ENCODE data around the gene UFSP2.
A peak's percentile ranks its signal among the peaks of the same experiment; 100 is the strongest.

Gene UFSP2

DNA sequence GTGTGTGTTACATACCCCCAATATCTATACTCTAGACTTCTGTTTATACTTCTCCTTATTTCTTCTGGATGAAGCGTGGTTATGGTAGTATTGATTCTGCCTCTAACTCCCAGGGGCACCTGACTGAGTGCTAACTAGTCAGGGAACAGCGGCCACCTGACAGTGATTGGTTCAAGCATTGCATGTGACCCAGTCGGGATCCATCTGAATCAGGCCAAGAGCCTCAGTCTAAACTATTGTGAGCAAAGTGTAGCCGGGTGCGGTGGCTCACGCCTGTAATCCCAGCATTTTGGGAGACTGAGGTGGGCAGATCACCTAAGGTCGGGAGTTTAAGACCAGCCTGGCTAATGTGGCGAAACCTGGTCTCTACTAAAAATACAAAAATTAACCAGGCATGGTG lies 35.8 kb upstream of the UFSP2 start:
- H3K36me3 Mint-ChIP-seq = no peaks in the 10 kb centered on the region
- no peaks in the 10 kb centered on the region for H3K9me3 Mint-ChIP-seq
- ATAC-seq (replicated peaks) (no peak), DNase-seq (no peak)
- H3K4me1 Mint-ChIP-seq = no peaks in the 10 kb centered on the region
- H3K27me3 Mint-ChIP-seq = peaks cover 9 to 37% of the 10 kb centered on the region in 2 donors
- H3K4me3 Mint-ChIP-seq = no peak overlapping the region
- no peak overlapping the region for H3K27ac Mint-ChIP-seq

DNA sequence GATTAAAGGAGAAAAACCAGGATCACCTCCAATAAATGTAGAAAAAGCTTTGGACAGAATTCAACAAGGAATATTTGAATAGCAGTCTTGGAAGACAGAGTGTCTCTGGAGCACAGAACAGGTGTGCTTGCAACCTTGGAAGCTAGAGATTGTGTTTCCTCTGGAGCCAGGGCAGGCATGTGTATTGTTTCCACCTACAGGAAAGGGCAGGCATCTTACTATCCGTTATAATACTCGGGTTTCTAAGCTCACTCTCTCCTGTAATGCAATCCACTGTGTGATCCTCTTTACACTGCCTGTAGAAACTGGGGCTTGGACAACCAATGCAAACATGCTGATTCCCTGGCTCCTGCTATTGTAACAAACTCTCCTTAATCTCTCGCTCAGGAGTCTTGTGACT lies 31.4 kb upstream of the UFSP2 start:
- no peak for DNase-seq
- peaks cover 15 to 46% of the 10 kb centered on the region in 2 donors for H3K27me3 Mint-ChIP-seq
- ATAC-seq (replicated peaks) = no peak
- H3K36me3 Mint-ChIP-seq = no peaks in the 10 kb centered on the region
- no peaks in the 10 kb centered on the region for H3K9me3 Mint-ChIP-seq
- H3K4me3 Mint-ChIP-seq = no peak overlapping the region
- no peaks in the 10 kb centered on the region for H3K4me1 Mint-ChIP-seq
- H3K27ac Mint-ChIP-seq = no peak overlapping the region

GRCh38 chr4:185456131-185456530 lies 30.4 kb upstream of the UFSP2 start:
- H3K9me3 Mint-ChIP-seq = no peaks in the 10 kb centered on the region
- no peaks in the 10 kb centered on the region for H3K4me1 Mint-ChIP-seq
- no peak overlapping the region for H3K27ac Mint-ChIP-seq
- no peak for ATAC-seq (replicated peaks)
- no peak for DNase-seq
- no peaks in the 10 kb centered on the region for H3K36me3 Mint-ChIP-seq
- H3K4me3 Mint-ChIP-seq = no peak overlapping the region
- peaks cover 14 to 37% of the 10 kb centered on the region in 2 donors for H3K27me3 Mint-ChIP-seq

DNA sequence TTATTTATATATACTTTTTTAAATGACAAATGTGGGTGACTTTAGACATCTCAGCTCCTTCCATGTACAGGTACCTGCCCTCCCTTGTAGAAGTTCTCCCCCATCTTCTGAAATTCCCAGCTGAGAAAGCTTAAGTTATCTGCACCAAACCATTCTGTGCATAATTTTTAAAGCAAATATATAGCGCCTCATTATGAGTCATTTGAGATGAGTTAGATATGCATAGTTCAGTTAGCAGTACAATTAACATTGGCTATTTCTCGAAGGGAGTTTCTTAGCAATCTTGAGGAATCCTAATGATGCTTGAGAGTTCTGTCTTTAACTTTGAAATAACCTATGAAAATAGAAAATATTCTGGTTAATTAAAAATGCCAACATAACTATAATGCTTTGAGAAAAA lies 19.4 kb upstream of the UFSP2 start:
- H3K27me3 Mint-ChIP-seq = peaks cover 0 to 6% of the 10 kb centered on the region in 2 donors
- H3K9me3 Mint-ChIP-seq = no peaks in the 10 kb centered on the region
- no peaks in the 10 kb centered on the region for H3K4me1 Mint-ChIP-seq
- no peak for DNase-seq
- H3K36me3 Mint-ChIP-seq = no peaks in the 10 kb centered on the region
- H3K4me3 Mint-ChIP-seq = no peak overlapping the region
- no peak overlapping the region for H3K27ac Mint-ChIP-seq
- no peak for ATAC-seq (replicated peaks)

DNA sequence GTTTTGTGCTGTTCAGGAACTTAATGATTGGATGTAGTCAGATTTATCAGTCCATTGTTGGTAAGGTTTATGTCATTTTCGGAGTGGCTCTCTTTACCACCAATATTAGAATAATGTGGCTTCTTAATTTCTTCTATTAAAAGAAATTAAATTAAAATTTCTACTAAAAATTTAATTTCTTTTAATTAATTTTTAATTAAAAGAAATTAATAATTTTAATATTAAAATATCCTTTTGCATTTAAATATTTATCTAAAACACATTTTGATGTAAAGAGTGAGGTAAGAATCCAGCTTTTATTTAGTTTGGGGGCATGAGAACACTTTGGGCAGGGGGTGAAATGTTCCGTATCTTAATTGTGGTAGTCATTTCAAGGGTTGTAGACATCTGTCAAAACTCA lies 15.7 kb upstream of the UFSP2 start:
- H3K4me3 Mint-ChIP-seq = no peak overlapping the region
- H3K36me3 Mint-ChIP-seq = no peaks in the 10 kb centered on the region
- H3K27me3 Mint-ChIP-seq = peaks cover 0 to 5% of the 10 kb centered on the region in 2 donors
- DNase-seq (no peak), ATAC-seq (replicated peaks) (no peak)
- H3K27ac Mint-ChIP-seq = no peak overlapping the region
- no peaks in the 10 kb centered on the region for H3K4me1 Mint-ChIP-seq
- no peaks in the 10 kb centered on the region for H3K9me3 Mint-ChIP-seq

- H3K27ac Mint-ChIP-seq = no peak overlapping the region
- no peak overlapping the region for H3K4me3 Mint-ChIP-seq
- DNase-seq = no peak
- peaks cover 0 to 5% of the 10 kb centered on the region in 2 donors for H3K27me3 Mint-ChIP-seq
- H3K36me3 Mint-ChIP-seq = no peaks in the 10 kb centered on the region
- no peaks in the 10 kb centered on the region for H3K9me3 Mint-ChIP-seq
- H3K4me1 Mint-ChIP-seq = no peaks in the 10 kb centered on the region
- ATAC-seq (replicated peaks) = no peak
Observed at GRCh38 chr4:185437809-185438208, 12.0 kb upstream of the UFSP2 start.

DNA sequence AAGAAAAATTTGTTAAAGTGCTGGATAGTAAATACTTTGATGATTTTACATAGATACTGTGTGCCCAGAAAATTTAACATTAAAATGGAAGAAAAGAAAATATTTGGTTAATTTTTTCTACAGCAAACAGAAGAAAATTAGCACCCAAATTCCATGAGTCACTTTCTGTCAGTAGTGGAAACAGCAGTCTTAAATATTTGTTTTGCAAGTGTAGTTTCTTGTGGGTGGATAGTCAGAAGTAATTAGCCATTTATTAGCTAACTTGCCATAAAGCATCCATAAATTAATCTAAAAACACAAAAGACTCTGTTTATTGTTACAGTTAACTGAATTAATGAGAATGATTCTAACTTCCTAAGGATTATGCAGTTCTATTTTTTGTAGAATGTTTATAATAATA lies 9.7 kb upstream of the UFSP2 start:
- Mint-ChIP-seq H3K27ac (no peak overlapping the region), H3K4me1 (no peaks in the 10 kb centered on the region), H3K36me3 (no peaks in the 10 kb centered on the region), H3K4me3 (no peak overlapping the region), H3K9me3 (no peaks in the 10 kb centered on the region), H3K27me3 (peaks cover 4 to 6% of the 10 kb centered on the region in 2 donors)
- ATAC-seq (replicated peaks) (no peak), DNase-seq (no peak)

GRCh38 chr4:185429660-185430059 lies 3.9 kb upstream of the UFSP2 start:
- H3K36me3 Mint-ChIP-seq = no peaks in the 10 kb centered on the region
- no peak for DNase-seq
- H3K4me3 Mint-ChIP-seq = no peak overlapping the region
- no peaks in the 10 kb centered on the region for H3K9me3 Mint-ChIP-seq
- no peak overlapping the region for H3K27ac Mint-ChIP-seq
- no peak for ATAC-seq (replicated peaks)
- H3K27me3 Mint-ChIP-seq = peaks cover 7 to 17% of the 10 kb centered on the region in 2 donors
- H3K4me1 Mint-ChIP-seq = peaks cover 5 to 12% of the 10 kb centered on the region in 2 donors

DNA sequence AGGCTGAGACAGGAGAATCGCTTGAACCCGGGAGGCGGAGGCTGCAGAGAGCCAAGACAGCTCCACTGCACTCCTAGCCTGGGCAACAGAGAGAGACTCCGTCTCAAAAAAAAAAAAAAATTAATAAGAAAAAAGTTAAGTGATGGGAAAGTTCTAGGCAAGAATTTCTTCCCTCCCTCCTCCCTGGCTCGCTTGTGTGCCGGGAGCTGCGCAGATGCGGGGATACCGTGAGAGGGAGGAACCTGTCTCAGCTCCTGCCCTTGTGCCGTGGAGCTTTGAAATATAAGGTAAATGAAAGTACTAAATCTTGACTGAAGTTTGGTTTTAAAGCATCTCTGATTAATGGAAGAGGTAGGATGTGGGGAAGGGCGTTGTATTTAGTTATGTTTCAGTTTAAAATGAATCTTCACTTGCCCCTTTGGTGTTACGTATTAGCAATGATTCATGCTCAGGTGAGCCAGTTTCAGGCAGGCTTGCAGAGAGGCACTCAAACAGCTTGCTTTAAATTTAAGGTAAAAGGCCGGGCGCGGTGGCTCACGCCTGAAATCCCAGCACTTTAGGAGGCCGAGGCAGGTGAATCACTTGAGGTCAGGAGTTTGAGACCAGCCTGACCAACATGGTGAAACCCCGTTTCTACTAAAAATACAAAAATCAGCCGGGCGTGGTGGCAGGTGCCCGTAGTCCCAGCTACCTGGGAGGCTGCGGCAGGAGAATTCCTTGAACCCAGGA lies 1.4 kb upstream of the UFSP2 start:
- Mint-ChIP-seq H3K36me3 (peaks cover 0 to 9% of the 10 kb centered on the region in 2 donors), H3K4me3 (no peak overlapping the region), H3K27me3 (peaks cover 7 to 17% of the 10 kb centered on the region in 2 donors), H3K9me3 (no peaks in the 10 kb centered on the region), H3K4me1 (peaks cover 11 to 20% of the 10 kb centered on the region in 2 donors), H3K27ac (no peak overlapping the region)
- no peak for DNase-seq
- no peak for ATAC-seq (replicated peaks)

DNA sequence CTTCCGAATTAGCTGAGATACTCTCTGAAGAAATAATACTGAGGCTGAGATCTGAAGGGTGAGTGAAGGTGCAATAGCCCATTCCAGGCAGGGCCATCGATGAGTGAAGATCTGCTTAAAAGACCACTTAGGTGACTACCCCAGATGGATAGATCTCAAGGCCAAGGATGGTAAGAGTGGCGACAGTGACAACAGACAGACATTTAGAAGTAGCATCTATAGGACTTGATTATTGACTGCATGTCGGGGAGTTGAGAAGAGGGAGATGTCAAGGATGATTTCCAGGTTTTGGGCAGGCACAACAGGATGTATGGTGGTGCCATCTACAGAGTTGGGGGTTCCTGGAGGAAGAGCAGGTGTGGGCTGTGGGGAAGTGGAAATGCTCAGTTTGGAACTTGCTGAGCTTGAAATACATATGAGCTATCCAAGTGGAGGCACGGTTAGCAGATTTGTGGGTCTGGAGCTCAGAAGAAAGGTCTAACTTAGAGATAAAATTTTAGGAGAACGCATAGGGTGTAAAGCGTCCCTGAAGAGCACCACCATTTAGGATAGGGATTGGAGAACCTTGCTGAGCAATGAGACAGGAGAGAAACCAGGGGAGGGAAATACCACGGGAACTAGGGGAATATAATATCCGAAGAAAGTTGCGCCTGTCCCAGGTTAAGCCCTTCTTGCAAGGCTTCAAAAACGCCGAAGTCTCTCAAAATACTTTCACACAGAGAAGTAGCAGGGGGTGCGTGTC lies 688 bp downstream of the UFSP2 start:
- H3K27me3 Mint-ChIP-seq = peaks cover 3 to 11% of the 10 kb centered on the region in 2 donors
- no peaks in the 10 kb centered on the region for H3K9me3 Mint-ChIP-seq
- peaks cover 13 to 20% of the 10 kb centered on the region in 2 donors for H3K4me1 Mint-ChIP-seq
- ATAC-seq (replicated peaks) (peak in 1 of 2 donors; percentile 2), DNase-seq (no peak)
- H3K27ac Mint-ChIP-seq = peak overlapping the region; percentile 100
- peaks cover 8 to 19% of the 10 kb centered on the region in 2 donors for H3K36me3 Mint-ChIP-seq
- H3K4me3 Mint-ChIP-seq = peak overlapping the region; percentile 78 to 87

DNA sequence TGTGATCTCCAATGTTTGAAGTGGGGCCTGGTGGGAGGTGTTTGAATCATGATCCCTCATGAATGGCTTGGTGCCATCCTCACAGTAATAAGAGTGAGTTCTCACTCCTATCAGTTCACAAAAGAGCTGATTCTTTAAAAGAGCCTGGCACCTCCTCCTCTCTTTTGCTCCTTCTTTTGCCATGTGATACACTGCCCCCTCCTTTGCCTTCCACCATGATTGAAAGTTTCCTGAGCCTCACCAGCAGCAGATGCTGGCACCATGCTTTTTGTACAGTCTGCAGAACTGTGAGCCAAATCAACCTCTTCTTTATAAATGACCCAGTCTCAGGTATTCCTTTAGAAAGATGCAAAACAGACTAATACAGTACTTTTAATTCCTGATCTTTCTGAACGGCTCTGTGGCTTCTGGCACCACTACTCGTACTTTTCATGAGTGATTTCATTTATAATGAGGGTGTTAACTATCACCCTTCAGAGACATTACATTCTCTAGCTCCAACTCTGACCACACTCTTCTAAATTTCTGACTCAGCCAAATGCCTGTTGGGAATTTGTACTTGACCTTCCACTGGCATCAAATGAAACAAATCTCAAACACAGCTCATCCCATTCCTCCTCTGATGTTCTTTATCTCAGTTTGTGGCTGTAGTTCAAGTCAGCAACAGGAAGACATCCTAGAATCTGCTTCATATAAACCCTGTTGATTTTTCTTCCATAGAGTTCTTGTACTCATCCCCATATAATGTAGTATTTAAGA lies 4.2 kb downstream of the UFSP2 start:
- no peak overlapping the region for H3K4me3 Mint-ChIP-seq
- no peak overlapping the region for H3K27ac Mint-ChIP-seq
- ATAC-seq (replicated peaks) = no peak
- no peaks in the 10 kb centered on the region for H3K27me3 Mint-ChIP-seq
- H3K9me3 Mint-ChIP-seq = no peaks in the 10 kb centered on the region
- peaks cover 23 to 35% of the 10 kb centered on the region in 2 donors for H3K36me3 Mint-ChIP-seq
- H3K4me1 Mint-ChIP-seq = peaks cover 13 to 19% of the 10 kb centered on the region in 2 donors
- no peak for DNase-seq

- peaks cover 0 to 2% of the 10 kb centered on the region in 2 donors for H3K4me1 Mint-ChIP-seq
- DNase-seq (no peak), ATAC-seq (replicated peaks) (no peak)
- H3K9me3 Mint-ChIP-seq = no peaks in the 10 kb centered on the region
- H3K36me3 Mint-ChIP-seq = peaks cover 24 to 35% of the 10 kb centered on the region in 2 donors
- H3K4me3 Mint-ChIP-seq = no peak overlapping the region
- H3K27ac Mint-ChIP-seq = no peak overlapping the region
- H3K27me3 Mint-ChIP-seq = no peaks in the 10 kb centered on the region
Observed at GRCh38 chr4:185416955-185417354, 8.8 kb downstream of the UFSP2 start.

- Mint-ChIP-seq H3K9me3 (peaks cover 0 to 2% of the 10 kb centered on the region in 2 donors), H3K27ac (no peak overlapping the region), H3K4me1 (no peaks in the 10 kb centered on the region), H3K36me3 (peaks cover 17 to 29% of the 10 kb centered on the region in 2 donors), H3K27me3 (no peaks in the 10 kb centered on the region), H3K4me3 (no peak overlapping the region)
- no peak for DNase-seq
- no peak for ATAC-seq (replicated peaks)
Observed at GRCh38 chr4:185412412-185412811, 13.4 kb downstream of the UFSP2 start.

GRCh38 chr4:185411849-185412248 lies 13.9 kb downstream of the UFSP2 start:
- ATAC-seq (replicated peaks) (no peak), DNase-seq (no peak)
- no peaks in the 10 kb centered on the region for H3K27me3 Mint-ChIP-seq
- peaks cover 0 to 2% of the 10 kb centered on the region in 2 donors for H3K9me3 Mint-ChIP-seq
- H3K4me1 Mint-ChIP-seq = no peaks in the 10 kb centered on the region
- H3K36me3 Mint-ChIP-seq = peaks cover 15 to 26% of the 10 kb centered on the region in 2 donors
- no peak overlapping the region for H3K4me3 Mint-ChIP-seq
- no peak overlapping the region for H3K27ac Mint-ChIP-seq
